ENCODE results near the gene SPATA32.

The SPATA32 gene

GRCh38 chr17:45301674-45302073 lies 39.8 kb upstream of the SPATA32 start:
- no peak overlapping the region for H3K27ac Mint-ChIP-seq
- no peaks in the 10 kb centered on the region for H3K9me3 Mint-ChIP-seq
- peaks cover 2% of the 10 kb centered on the region for H3K36me3 Mint-ChIP-seq (ENCODE audit: low read depth)
- no peak overlapping the region for H3K4me3 Mint-ChIP-seq
- H3K4me1 Mint-ChIP-seq: peaks cover 36% of the 10 kb centered on the region
- TF ChIP-seq CTCF (IDR thresholded peaks at IDR 0.05; ENCODE audit: unreplicated experiment in 3 of 3): no peak
- H3K27me3 Mint-ChIP-seq (ENCODE audit: low read depth): peaks cover 1% of the 10 kb centered on the region

GRCh38 chr17:45300060-45300751 lies 38.3 kb upstream of the SPATA32 start:
- H3K9me3 Mint-ChIP-seq: no peaks in the 10 kb centered on the region
- peak overlapping the region in 2 of 3 experiments; percentile 11 to 92 for H3K27ac Mint-ChIP-seq
- no peak for TF ChIP-seq CTCF (IDR thresholded peaks at IDR 0.05; ENCODE audit: unreplicated experiment in 3 of 3)
- peaks cover 38% of the 10 kb centered on the region for H3K4me1 Mint-ChIP-seq
- H3K27me3 Mint-ChIP-seq (ENCODE audit: low read depth): peaks cover 3% of the 10 kb centered on the region
- no peak overlapping the region for H3K4me3 Mint-ChIP-seq
- peaks cover 4% of the 10 kb centered on the region for H3K36me3 Mint-ChIP-seq (ENCODE audit: low read depth)

- Mint-ChIP-seq H3K27me3 (ENCODE audit: low read depth) (peaks cover 3% of the 10 kb centered on the region), H3K9me3 (no peaks in the 10 kb centered on the region), H3K27ac (peak overlapping the region; percentile 69 to 92 (median 72)), H3K4me3 (peak overlapping the region in 1 of 3 experiments; percentile 38), H3K4me1 (peaks cover 46% of the 10 kb centered on the region), H3K36me3 (ENCODE audit: low read depth) (peaks cover 4% of the 10 kb centered on the region)
- no peak for TF ChIP-seq CTCF (IDR thresholded peaks at IDR 0.05; ENCODE audit: unreplicated experiment in 3 of 3)
Observed at GRCh38 chr17:45299361-45299760, 37.5 kb upstream of the SPATA32 start.

GRCh38 chr17:45298546-45299285 lies 36.8 kb upstream of the SPATA32 start:
- Mint-ChIP-seq H3K36me3 (ENCODE audit: low read depth) (peaks cover 4% of the 10 kb centered on the region), H3K27me3 (ENCODE audit: low read depth) (peaks cover 3% of the 10 kb centered on the region), H3K27ac (peak overlapping the region; percentile 69 to 92 (median 72)), H3K4me1 (peaks cover 53% of the 10 kb centered on the region), H3K4me3 (no peak overlapping the region), H3K9me3 (no peaks in the 10 kb centered on the region)
- TF ChIP-seq CTCF (IDR thresholded peaks at IDR 0.05; ENCODE audit: unreplicated experiment in 3 of 3): no peak

GRCh38 chr17:45296833-45297124 lies 34.9 kb upstream of the SPATA32 start:
- peak overlapping the region in 1 of 3 experiments; percentile 33 for H3K27ac Mint-ChIP-seq
- no peaks in the 10 kb centered on the region for H3K9me3 Mint-ChIP-seq
- peaks cover 4% of the 10 kb centered on the region for H3K36me3 Mint-ChIP-seq (ENCODE audit: low read depth)
- H3K27me3 Mint-ChIP-seq (ENCODE audit: low read depth): peaks cover 3% of the 10 kb centered on the region
- TF ChIP-seq CTCF (IDR thresholded peaks at IDR 0.05; ENCODE audit: unreplicated experiment in 3 of 3): no peak
- H3K4me1 Mint-ChIP-seq: peaks cover 69% of the 10 kb centered on the region
- no peak overlapping the region for H3K4me3 Mint-ChIP-seq
